ENCODE measurements around the gene AGTRAP.

Gene AGTRAP

GRCh38 chr1:11764115-11764514 is 28.2 kb downstream of the AGTRAP start:
- no peak for DNase-seq (ENCODE audit: low spot score)

GRCh38 chr1:11764519-11764918 is 28.6 kb downstream of the AGTRAP start:
- DNase-seq (ENCODE audit: low spot score) = no peak

- DNase-seq (ENCODE audit: low spot score) = no peak
Measured at GRCh38 chr1:11765661-11766428, 29.9 kb downstream of the AGTRAP start.

GRCh38 chr1:11766429-11766776 is 30.5 kb downstream of the AGTRAP start:
- DNase-seq (ENCODE audit: low spot score) = no peak

- no peak for DNase-seq (ENCODE audit: low spot score)
Measured at GRCh38 chr1:11767922-11768704, 32.2 kb downstream of the AGTRAP start.

- no peak for DNase-seq (ENCODE audit: low spot score)
Measured at GRCh38 chr1:11768821-11769220, 32.9 kb downstream of the AGTRAP start.

DNA sequence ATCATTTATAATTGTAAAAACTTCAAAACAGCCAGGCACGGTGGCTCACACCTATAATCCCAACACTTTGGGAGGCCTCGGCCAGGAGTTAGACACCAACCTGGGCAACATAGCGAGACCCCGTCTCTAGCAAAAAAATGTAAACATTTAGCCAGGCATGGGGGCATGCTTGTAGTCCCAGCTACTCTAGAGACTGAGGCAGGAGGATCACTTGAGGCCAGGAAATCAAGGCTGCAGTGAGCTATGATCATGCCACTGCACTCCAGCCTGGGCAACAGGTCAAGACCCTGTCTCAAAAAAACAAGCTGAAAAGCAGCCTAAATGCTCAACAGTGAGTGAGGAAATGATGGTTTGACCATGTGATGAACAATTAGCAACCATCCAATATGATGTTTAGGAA is 33.3 kb downstream of the AGTRAP start:
- DNase-seq (ENCODE audit: low spot score) = no peak

DNA sequence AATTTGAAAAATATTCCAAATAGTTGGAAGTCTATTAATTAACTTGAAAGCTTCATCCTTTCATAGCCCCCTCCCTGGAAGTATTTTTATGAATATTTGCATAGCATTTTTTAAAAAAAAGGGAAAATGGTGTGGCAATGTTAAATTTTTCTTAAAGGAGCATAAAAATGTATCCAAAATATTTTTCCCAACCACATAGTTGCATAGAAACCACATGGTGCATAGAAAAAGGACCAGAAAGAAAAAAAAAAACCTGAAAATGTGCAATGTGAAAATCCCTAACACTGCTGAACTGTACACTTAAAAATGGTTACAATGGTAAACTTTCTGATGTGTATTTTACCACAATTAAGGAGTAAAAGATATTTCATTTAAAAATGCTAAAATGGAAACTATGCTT is 34.1 kb downstream of the AGTRAP start:
- DNase-seq (ENCODE audit: low spot score) = no peak

GRCh38 chr1:11771481-11772043 is 35.6 kb downstream of the AGTRAP start:
- no peak for DNase-seq (ENCODE audit: low spot score)

DNA sequence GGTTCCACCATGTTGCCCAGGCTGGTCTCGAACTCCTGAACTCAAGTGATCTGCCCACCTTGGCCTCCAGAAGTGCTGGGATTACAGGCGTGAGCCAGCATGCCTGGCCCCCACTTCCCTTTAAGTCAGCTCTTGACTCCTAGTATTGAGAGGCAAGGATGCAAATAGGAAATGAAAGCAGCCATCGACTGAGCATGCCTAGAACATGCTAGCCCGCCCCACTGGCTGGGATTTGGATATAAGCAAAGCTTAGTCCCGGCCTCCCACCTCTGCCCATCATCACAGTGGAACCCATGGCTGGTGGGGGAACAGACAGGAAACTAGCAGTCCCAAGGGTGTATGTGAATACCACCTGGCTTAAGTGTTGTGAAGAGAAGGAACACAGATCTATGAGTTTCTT is 36.5 kb downstream of the AGTRAP start:
- DNase-seq (ENCODE audit: low spot score) = no peak

GRCh38 chr1:11774753-11775152 is 38.8 kb downstream of the AGTRAP start:
- DNase-seq (ENCODE audit: low spot score) = no peak

DNA sequence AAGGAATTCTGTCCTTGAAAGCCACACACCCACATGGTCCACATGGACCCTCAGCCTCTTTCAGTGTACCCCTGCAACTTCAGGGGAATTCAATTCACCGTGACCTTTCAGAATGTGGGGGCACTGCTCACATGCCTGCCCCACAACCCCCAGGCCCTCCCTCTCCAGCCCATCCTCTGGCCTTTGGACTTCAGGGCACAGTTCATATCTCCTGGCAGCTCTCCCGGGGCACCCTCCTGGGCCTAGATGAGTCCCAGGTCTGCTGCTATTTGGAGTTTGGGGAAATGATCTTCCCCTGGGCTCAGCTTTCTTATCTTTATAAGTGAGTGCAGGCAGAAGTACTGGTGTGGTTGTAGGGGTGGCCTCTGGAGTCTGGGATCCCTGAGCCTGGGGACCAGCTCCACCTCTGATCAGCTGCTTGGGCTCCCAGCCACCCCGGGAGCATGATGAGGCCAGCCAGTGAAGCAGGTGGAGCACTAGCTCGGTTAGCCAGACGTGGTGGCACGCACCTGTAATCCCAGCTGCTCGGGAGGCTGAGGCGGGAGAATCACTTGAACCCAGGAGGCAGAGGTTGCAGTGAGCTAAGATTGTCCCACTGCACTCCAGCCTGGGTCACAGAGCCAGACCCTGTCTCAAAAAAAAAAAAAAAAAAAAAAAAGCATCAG is 41.9 kb downstream of the AGTRAP start:
- no peak for DNase-seq (ENCODE audit: low spot score)

DNA sequence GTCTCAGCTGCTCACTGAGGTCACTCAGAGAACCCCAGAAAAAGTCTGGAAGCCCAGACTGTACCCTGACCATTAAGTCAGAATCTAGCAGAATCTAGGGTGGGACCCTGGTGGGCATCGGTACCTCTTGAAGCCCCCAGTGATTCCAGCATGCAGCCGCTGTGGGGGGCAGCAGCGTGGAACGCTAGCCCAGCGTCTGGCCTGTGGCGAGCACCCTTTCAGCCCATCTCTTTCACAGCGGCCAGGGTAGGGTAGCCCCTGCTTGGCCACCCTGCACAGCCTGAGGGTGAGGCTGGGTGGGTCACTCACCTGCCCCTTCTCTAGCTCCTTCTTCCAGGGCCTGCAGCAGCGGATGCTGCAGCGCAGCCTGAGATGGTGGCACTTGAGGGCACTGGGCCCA is 42.4 kb downstream of the AGTRAP start:
- DNase-seq (ENCODE audit: low spot score) = no peak

DNA sequence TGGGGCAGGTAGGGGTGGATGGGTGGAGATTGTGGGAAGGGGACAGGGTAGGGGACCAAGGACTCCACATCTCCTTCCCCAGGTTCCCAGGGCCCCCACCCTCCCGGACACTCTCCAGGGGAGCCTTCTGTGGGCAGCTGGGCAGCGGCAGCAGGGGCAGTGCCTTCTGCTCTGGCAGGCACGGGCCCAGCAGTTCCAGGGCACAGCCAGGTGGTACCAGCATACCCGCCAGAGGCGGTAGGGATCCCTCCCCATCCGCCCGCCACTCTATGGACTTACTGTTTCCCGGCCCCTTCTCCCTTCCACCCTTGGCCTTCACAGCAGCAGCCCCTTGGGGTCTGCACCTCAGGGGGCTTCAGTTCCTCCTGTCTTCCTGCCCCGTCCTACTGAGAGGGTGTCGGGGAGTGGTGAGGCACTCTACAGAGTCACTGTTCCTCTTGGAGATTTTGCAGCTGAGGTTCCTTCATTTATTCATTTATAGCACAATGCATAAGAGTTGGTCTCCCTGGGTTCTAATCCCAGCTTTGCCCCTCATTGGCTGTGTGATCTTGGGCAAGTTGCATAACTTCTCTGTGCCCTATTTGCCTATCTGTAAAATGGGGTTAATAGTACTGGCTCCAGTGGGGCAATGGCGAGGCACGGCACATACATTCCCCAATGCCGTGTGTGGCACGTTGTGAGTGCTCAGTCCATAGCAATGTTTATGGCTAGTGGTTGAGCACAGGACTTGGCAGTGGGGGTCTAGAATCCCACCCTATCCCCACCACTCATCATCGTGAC is 43.1 kb downstream of the AGTRAP start:
- no peak for DNase-seq (ENCODE audit: low spot score)

DNA sequence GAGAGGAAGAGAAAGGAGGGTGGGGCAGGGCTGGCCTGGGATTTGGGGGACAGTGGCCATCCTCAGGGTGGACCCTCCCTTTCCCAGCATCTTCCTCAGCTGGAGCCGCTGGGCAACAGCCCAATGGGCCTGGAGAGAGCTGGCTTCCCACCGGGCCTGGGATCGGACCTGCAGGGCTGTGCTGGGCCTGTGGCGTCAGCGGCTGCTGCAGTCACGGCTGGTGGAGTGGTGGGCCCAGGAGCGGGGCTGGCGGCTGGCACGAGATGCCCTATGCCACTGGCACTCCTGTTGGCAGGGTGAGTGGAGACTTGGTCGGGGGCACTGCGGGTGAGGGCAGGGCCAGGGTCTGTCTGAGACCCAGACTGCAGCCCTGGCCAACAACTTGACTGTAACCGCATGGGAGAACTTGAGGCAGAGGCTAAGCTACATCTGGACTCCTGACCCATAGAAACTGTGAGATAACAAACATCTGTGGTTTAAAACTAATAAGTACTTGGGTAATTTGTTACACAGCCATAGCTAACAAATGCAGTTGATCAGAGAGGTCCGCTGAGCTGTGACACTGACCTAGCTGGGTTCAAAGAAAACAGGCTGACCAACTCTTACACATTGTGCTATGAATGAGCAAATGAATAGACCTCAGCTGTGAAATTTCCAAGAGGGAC is 43.9 kb downstream of the AGTRAP start:
- no peak for DNase-seq (ENCODE audit: low spot score)

DNA sequence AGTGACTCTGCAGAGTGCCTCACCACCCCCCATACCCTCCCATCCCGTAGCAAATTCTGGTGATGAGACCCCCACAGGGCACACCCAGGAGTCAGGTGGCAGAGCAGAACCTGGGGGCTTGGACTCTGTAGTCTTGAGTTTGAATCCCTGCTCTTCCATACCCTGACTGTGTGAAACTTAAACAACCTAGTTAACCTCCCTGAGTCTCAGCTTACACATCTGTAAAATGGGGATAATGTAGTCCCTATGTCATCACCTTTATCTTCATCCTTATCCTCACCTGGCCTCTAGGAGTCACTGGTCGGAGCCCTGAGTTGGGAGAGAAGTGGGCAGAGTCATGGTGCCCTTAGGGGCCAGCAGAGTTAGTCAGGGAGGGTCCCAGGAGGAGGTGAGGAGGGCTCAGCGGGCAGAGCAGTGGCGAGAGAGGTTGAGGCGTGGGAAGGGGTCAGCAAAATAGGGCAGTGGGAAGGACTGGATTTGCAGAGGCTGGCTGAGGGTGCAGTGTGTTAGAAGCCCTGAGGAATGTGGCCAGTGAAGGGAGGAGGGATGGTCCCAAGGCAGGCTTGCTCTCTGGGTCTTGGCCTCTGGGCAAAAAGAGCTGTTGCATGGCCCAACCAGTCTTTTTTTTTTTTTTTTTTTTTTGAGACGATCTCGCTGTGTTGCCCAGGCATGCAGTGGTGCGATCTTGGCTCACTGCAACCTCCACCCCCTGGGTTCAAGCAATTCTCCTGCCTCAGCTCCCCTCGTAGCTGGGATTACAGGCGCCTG is 44.6 kb downstream of the AGTRAP start:
- no peak for DNase-seq (ENCODE audit: low spot score)

DNA sequence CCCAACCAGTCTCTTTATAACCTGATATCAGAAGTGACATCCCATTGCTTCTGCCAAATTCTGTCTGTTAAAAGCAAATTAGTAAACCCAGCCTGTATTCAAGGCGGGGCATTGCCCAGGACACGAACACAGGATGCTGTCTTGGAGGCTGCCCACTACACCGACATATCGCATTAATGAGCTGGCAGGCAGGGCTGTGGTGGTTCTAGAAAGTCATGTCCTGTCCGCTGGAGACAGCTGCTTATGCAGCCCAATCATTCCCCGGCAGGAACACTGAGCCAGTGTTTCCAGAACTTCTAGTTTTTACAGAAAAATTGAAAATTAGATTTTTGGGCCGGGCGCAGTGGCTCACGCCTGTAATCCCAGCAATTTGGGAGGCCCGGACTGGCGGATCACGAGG is 45.4 kb downstream of the AGTRAP start:
- DNase-seq (ENCODE audit: low spot score) = no peak

GRCh38 chr1:11782127-11782708 is 46.3 kb downstream of the AGTRAP start:
- no peak for DNase-seq (ENCODE audit: low spot score)

DNA sequence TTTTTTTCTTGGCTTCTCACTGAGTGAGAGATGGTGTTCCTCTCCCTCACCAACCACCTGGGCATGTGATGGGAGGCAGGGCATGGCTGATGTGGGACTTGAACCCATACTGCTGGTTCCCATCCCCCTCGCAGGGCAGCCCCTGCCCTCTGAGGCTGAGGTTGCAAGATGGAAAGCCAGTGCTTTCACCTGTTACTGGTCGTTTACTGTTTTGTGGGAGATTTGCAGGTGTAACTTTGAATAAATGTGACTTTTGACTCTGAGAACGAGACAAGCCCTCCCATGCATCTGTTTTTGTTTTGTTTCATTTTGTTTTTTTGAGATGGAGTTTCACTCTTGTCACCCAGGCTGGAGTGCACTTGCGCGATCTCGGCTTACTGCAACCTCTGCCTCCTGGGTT is 47.6 kb downstream of the AGTRAP start:
- no peak for DNase-seq (ENCODE audit: low spot score)

DNA sequence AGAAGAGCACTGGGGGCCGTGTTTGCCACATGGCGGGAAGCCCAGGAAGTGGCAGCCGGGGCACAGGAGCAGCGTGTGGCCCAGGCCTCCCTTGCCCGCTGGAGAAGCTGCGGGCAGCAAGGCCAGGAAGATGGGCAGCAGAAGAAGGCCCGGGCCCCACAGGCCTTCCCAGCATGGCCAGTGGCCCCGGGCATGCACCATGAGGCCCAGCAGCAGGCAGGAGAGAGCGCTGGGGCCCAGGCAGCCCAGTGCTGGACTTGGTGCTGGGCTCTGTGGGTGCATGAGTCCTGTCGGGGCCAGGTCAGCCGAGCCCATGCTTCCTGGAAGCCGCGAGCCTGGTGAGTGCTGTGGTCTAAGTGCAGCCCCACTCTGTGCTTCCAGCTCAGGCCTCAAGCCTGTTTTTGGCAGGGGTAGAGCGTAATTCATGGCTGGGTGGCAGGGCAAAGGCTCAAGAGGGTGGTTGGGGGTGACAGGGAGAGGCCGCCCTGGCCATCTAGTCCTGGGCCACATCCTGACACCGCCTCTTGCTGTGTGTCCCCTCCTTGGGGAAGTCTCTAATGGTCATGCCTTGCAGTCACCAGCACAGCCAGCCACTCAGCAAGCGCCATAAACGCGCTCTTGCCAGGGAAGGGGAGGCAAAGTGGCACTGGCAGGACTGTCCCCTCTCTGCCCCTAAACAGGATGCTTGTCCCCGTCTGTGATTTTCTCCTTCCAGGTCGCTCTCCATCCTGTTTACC is 48.5 kb downstream of the AGTRAP start:
- no peak for DNase-seq (ENCODE audit: low spot score)
